ENCODE measurements around the gene TLR9.
A peak's percentile ranks its signal among the peaks of the same experiment; 100 is the strongest.

TLR9 gene

DNA sequence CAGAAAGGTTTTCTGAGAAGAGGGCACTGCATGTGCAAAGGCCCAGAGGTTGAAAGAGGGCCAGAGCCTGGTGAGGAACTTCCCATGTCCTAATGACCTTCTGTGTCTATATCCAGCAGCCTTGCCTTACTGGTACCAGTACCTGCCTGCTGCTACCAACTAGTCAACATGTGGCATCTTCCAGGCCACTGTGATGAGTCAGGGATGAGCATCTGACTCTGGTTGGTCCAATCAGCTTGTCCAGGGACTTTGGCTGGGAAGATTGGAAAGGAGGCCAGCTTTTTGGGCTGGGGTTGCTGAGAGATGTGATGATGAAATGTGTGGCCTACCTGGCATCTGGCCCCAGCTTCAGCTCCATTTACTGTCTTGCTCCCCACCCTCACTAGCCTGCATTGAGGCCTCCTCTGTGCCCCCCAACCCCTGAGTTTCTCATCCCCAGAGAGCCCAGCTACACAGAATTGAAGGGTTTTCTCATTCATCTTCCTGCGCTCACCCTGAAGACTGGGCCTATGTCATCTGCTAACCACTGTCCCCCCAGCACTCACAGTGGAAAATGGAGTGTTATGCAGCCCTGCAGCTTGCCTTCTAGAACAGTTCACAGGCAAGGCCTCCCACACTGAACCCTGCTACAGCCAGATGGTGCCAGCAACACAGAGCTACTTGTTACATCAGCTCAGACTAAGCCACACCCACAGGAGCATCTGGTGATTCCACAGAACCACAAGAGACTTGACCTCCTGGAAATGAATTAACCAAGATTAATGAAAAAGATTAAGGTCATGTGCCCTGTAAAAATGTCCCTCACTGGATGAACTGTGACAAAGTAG is 14.8 kb upstream of the TLR9 start:
- peak overlapping the region in 1 of 2 donors; percentile 90 for H3K4me3 ChIP-seq (replicated peaks in 1 of 2; ENCODE audit: low read depth in 2 of 2, low read length in 2 of 2)
- TF ChIP-seq, protein P1, sequence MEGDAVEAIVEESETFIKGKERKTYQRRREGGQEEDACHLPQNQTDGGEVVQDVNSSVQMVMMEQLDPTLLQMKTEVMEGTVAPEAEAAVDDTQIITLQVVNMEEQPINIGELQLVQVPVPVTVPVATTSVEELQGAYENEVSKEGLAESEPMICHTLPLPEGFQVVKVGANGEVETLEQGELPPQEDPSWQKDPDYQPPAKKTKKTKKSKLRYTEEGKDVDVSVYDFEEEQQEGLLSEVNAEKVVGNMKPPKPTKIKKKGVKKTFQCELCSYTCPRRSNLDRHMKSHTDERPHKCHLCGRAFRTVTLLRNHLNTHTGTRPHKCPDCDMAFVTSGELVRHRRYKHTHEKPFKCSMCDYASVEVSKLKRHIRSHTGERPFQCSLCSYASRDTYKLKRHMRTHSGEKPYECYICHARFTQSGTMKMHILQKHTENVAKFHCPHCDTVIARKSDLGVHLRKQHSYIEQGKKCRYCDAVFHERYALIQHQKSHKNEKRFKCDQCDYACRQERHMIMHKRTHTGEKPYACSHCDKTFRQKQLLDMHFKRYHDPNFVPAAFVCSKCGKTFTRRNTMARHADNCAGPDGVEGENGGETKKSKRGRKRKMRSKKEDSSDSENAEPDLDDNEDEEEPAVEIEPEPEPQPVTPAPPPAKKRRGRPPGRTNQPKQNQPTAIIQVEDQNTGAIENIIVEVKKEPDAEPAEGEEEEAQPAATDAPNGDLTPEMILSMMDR (IDR thresholded peaks at IDR 0.05; ENCODE audit: low read depth, low read length) = peak; percentile 8
- peak; percentile 93 to 95 for DNase-seq (ENCODE audit: low read depth in 2 of 2)

- peak within 1 kb of the TSS; percentile 90 to 92 for H3K4me3 ChIP-seq (replicated peaks in 1 of 2; ENCODE audit: low read depth in 2 of 2, low read length in 2 of 2)
- peak; percentile 74 to 82 for DNase-seq (ENCODE audit: low read depth in 2 of 2)
- TF ChIP-seq, protein P1 (IDR thresholded peaks at IDR 0.05; ENCODE audit: low read depth, low read length) = peak; percentile 41
These were observed 13.6 kb upstream of the TLR9 start, which contains the start of gene TWF2 for GRCh38 chr3:52238761-52239701. Gene TWF2 (minus strand): TSS chr3:52239158. CDS start chr3:52239016, 142 bp downstream.

GRCh38 chr3:52238193-52238760 is 12.8 kb upstream of the TLR9 start:
- TF ChIP-seq, protein P1 (IDR thresholded peaks at IDR 0.05; ENCODE audit: low read depth, low read length) = no peak
- DNase-seq (ENCODE audit: low read depth in 2 of 2) = no peak
- peak overlapping the region; percentile 90 to 92 for H3K4me3 ChIP-seq (replicated peaks in 1 of 2; ENCODE audit: low read depth in 2 of 2, low read length in 2 of 2)

GRCh38 chr3:52237657-52238172 is 12.3 kb upstream of the TLR9 start:
- TF ChIP-seq, protein P1 (IDR thresholded peaks at IDR 0.05; ENCODE audit: low read depth, low read length) = peak; percentile 4
- DNase-seq (ENCODE audit: low read depth in 2 of 2) = peak; percentile 86 to 87
- peak overlapping the region; percentile 90 to 92 for H3K4me3 ChIP-seq (replicated peaks in 1 of 2; ENCODE audit: low read depth in 2 of 2, low read length in 2 of 2)

DNA sequence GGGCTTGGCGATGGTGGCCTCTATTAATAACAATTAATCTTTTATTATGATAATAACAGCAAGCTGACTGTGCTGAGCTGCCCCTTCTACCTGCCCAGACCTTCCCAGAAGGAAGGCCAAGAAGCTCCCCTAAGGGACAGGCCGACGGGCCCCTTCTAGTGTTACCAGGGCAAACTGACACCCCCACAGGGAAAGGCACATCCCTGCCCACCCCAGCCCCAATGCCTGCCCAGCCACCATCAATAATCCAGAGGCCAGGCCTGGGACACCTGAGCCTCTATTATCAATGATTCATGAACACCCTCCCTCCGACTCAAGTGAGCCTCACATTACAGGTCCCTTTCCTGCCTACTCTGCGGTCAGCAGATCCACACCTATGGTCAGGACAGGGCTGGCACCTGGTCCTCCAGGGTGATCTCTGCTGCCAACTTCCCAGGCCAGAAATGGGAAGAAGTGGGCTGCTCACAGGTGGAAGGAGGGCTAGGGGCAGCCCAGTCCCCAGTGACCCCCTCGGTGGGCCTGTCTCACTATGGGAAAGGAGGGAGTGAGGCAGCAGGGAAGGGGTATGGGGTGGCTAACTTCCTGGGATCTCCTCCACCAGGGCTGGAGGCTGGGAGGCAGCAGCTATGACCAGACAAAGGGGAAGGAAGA is 11.7 kb upstream of the TLR9 start:
- TF ChIP-seq, protein P1 (IDR thresholded peaks at IDR 0.05; ENCODE audit: low read depth, low read length) = no peak
- peak overlapping the region; percentile 90 to 92 for H3K4me3 ChIP-seq (replicated peaks in 1 of 2; ENCODE audit: low read depth in 2 of 2, low read length in 2 of 2)
- DNase-seq (ENCODE audit: low read depth in 2 of 2) = no peak

DNA sequence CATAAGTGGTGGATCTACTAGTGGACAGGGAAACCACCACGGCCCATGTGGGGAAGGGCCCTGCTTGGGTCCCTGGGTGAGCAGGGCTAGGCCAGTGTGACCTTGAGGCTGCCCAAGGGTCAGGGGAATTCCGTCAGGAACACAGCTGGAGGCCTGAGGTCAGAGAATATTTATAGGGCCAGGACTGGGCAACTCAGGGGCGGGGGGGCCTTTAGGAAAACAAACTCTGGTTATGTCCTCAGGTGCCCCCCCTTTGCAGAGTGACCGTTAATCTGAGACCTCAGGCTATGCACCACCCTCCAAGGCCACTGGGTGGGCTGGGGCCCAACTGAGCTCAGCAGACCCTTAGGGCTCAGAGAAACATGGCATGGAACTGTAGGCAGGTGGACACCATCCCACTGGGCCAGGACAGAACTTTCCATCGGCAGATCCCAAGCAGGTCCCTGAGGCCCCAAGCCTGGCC is 11.0 kb upstream of the TLR9 start:
- TF ChIP-seq, protein P1 (IDR thresholded peaks at IDR 0.05; ENCODE audit: low read depth, low read length) = no peak
- no peak overlapping the region for H3K4me3 ChIP-seq (replicated peaks in 1 of 2; ENCODE audit: low read depth in 2 of 2, low read length in 2 of 2)
- no peak for DNase-seq (ENCODE audit: low read depth in 2 of 2)
